Mesenchymal stem cell (in vitro differentiated cells and primary cell): ENCODE measurements around the gene FRMD7.

ENCODE experiments used
- DNase-seq: peaks from one replicate; pipeline ENCODE4 v3.0.0-alpha.2; 2013
- H2AFZ ChIP-seq: one replicate; pipeline ENCODE4 v1.6.1; 2013; ENCODE audit warnings: low read depth, mild to moderate bottlenecking, control low read depth, inconsistent platforms, low read length, moderate library complexity
- H2AK5ac ChIP-seq: 2 replicates; pipeline ENCODE4 v1.6.1; 2013; ENCODE audit warnings: low read length, moderate library complexity, mild to moderate bottlenecking, inconsistent platforms; ENCODE audit not compliant: severe bottlenecking
- H2BK120ac ChIP-seq: one replicate; pipeline ENCODE4 v1.6.1; 2013; ENCODE audit warnings: low read depth, mild to moderate bottlenecking, inconsistent platforms, low read length, moderate library complexity
- H2BK12ac ChIP-seq, 2 experiments: one replicate each; pipeline ENCODE4 v1.6.1; 2013; ENCODE audit warnings: inconsistent platforms in 2 of 2, low read length in 2 of 2, mild to moderate bottlenecking in 2 of 2, moderate library complexity in 2 of 2, control low read depth in 1 of 2
- H2BK15ac ChIP-seq: one replicate; pipeline ENCODE4 v1.6.1; 2013; ENCODE audit warnings: mild to moderate bottlenecking, low read depth, inconsistent platforms; ENCODE audit not compliant: poor library complexity, severe bottlenecking
- H2BK5ac ChIP-seq: 2 replicates; pipeline ENCODE4 v1.6.1; 2013; ENCODE audit warnings: low read depth, mild to moderate bottlenecking, low read length, control low read depth, inconsistent platforms; ENCODE audit not compliant: poor library complexity, severe bottlenecking
- H3K14ac ChIP-seq, 2 experiments: one replicate each; pipeline ENCODE4 v1.6.1; 2013; ENCODE audit warnings: inconsistent platforms in 2 of 2, low read length in 2 of 2, control low read depth in 1 of 2, mild to moderate bottlenecking in 1 of 2, moderate library complexity in 1 of 2
- H3K18ac ChIP-seq, 2 experiments: one replicate each; pipeline ENCODE4 v1.6.1; 2013; ENCODE audit warnings: inconsistent platforms in 2 of 2, low read length in 2 of 2, control low read depth in 1 of 2, low read depth in 1 of 2, mild to moderate bottlenecking in 1 of 2
- H3K23ac ChIP-seq, 2 experiments: one replicate each; pipeline ENCODE4 v1.6.1; 2013; ENCODE audit warnings: inconsistent platforms in 2 of 2, low read length in 2 of 2, mild to moderate bottlenecking in 2 of 2, moderate library complexity in 2 of 2, control low read depth in 1 of 2
- H3K27ac ChIP-seq: 2 replicates; pipeline ENCODE4 v1.5.1; 2013; ENCODE audit warnings: mild to moderate bottlenecking, moderate library complexity, low read length, control low read depth, inconsistent platforms; ENCODE audit not compliant: poor library complexity, severe bottlenecking
- H3K27me3 ChIP-seq, 2 experiments: 2 replicates each; pipeline versions ENCODE4 v1.6.1 to v1.7.0; 2013; ENCODE audit warnings: low read length in 2 of 2, mild to moderate bottlenecking in 2 of 2, moderate library complexity in 2 of 2, control low read depth in 1 of 2, inconsistent platforms in 1 of 2; ENCODE audit not compliant: control insufficient read depth in 1 of 2, insufficient read depth in 1 of 2
- H3K36me3 ChIP-seq, 2 experiments: 2 replicates each; pipeline versions ENCODE4 v1.6.1 to v1.7.0; 2013; ENCODE audit warnings: low read length in 2 of 2, control low read depth in 1 of 2, inconsistent platforms in 1 of 2, low read depth in 1 of 2, mild to moderate bottlenecking in 1 of 2; ENCODE audit not compliant: insufficient read depth in 2 of 2, control insufficient read depth in 1 of 2
- H3K4ac ChIP-seq, 2 experiments: one replicate each; pipeline ENCODE4 v1.6.1; 2013; ENCODE audit warnings: inconsistent platforms in 2 of 2, low read length in 2 of 2, mild to moderate bottlenecking in 2 of 2, moderate library complexity in 2 of 2, control low read depth in 1 of 2, low read depth in 1 of 2
- H3K4me1 ChIP-seq: 2 replicates; pipeline ENCODE4 v1.6.1; 2013; ENCODE audit warnings: low read depth, low read length, control low read depth; ENCODE audit not compliant: control insufficient read depth, insufficient read depth
- H3K4me2 ChIP-seq: 2 replicates; pipeline ENCODE4 v1.6.1; 2013; ENCODE audit warnings: low read length, mild to moderate bottlenecking, inconsistent platforms; ENCODE audit not compliant: poor library complexity, severe bottlenecking
- H3K4me3 ChIP-seq, 2 experiments: 2 replicates each; pipeline versions ENCODE4 v1.5.1 to v1.7.0; 2013; ENCODE audit warnings: low read length in 2 of 2, mild to moderate bottlenecking in 2 of 2, control low read depth in 1 of 2, low read depth in 1 of 2; ENCODE audit not compliant: insufficient read depth in 1 of 2
- H3K79me1 ChIP-seq: replicated peaks from 2 replicates; pipeline ENCODE4 v1.6.1; 2013; ENCODE audit warnings: mild to moderate bottlenecking, control low read depth, low read length, inconsistent platforms; ENCODE audit not compliant: poor library complexity, severe bottlenecking
- H3K9ac ChIP-seq: 2 replicates; pipeline ENCODE4 v1.7.0; 2013; ENCODE audit warnings: mild to moderate bottlenecking, low read length, moderate library complexity
- H3K9me3 ChIP-seq: 2 replicates; pipeline ENCODE4 v1.7.0; 2013; ENCODE audit warnings: mild to moderate bottlenecking, low read length; ENCODE audit not compliant: control insufficient read depth
- H4K8ac ChIP-seq: one replicate; pipeline ENCODE4 v1.6.1; 2013; ENCODE audit warnings: inconsistent platforms, mild to moderate bottlenecking, low read length, moderate library complexity
- H4K91ac ChIP-seq: one replicate; pipeline ENCODE4 v1.6.1; 2013; ENCODE audit warnings: mild to moderate bottlenecking, low read length, inconsistent platforms
- WGBS: methylation state at CpG from one replicate; pipeline ENCODE4 v1.1.7; 2013; ENCODE audit warnings: mixed read lengths; 5-methylcytosine and 5-hydroxymethylcytosine counted together

FRMD7 gene

DNA sequence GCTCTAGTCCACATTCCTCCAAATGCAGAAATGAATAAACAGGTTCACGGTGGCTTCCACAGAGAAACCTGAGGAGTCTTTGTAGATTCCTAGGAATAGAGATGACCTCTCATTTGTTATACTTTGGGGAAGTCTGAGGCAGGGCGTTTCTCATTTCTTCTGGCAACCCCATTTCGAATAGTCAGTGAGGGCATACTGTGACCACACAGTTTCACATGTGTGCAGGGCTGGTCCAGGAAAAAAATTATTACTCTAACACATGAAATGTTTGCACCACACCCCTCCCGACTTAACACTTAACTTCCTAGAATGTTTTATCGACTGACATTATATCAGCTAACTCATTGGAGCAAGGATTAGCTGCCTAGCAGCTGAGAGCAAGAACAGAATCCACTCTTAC lies 12.0 kb downstream of the FRMD7 start:
- Histone ChIP-seq H2BK120ac (no peak overlapping the region), H3K4ac (no peak overlapping the region), H3K23ac (no peak overlapping the region), H4K8ac (no peak overlapping the region), H2BK5ac (no peak overlapping the region), H3K36me3 (no peaks in the 10 kb centered on the region), H3K4me3 (no peak overlapping the region), H3K9ac (no peak overlapping the region), H2BK15ac (no peak overlapping the region), H3K14ac (no peak overlapping the region), H3K4me2 (no peak overlapping the region), H3K9me3 (no peaks in the 10 kb centered on the region), H2AFZ (no peak overlapping the region), H2BK12ac (no peak overlapping the region), H3K27me3 (peaks cover 0 to 6% of the 10 kb centered on the region in 2 experiments), H3K79me1 (no peaks in the 10 kb centered on the region), H3K27ac (no peak overlapping the region), H4K91ac (no peak overlapping the region), H2AK5ac (no peak overlapping the region), H3K4me1 (peaks cover 3% of the 10 kb centered on the region), H3K18ac (no peak overlapping the region)
- 93% methylated on average over 4 of the region's 5 CpGs for WGBS
- DNase-seq = no peak

GRCh38 chrX:132114607-132115006 lies 13.2 kb downstream of the FRMD7 start:
- DNase-seq = no peak
- Histone ChIP-seq H3K18ac (no peak overlapping the region), H2BK12ac (no peak overlapping the region)

DNA sequence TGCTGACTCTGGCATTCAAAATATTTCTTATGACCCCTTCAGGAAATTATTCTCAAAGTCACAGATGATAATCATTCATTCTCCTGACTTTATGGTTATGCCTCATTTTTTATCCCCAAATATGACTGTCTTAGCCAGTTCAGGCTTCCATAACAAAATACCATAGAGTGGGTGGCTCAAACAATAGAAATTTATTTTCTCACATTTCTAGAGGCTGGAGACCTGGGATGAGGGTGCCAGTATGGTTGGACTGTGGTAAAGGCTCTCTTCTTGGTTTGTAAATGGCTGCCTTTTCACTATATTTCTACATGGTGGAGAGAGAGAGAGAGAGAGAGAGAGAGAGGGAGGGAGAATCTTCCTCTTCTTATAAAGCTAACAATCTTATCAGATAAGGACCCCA lies 20.5 kb downstream of the FRMD7 start:
- H3K4me3 ChIP-seq = no peak overlapping the region
- no peak overlapping the region for H3K27ac ChIP-seq
- H3K4ac ChIP-seq = no peak overlapping the region
- H4K91ac ChIP-seq = no peak overlapping the region
- H2BK15ac ChIP-seq = no peak overlapping the region
- no peak overlapping the region for H3K4me2 ChIP-seq
- no peaks in the 10 kb centered on the region for H3K4me1 ChIP-seq
- H2BK12ac ChIP-seq = no peak overlapping the region
- H3K79me1 ChIP-seq = no peaks in the 10 kb centered on the region
- H4K8ac ChIP-seq = no peak overlapping the region
- no peak overlapping the region for H2BK120ac ChIP-seq
- no peak overlapping the region for H3K14ac ChIP-seq
- H3K9ac ChIP-seq = no peak overlapping the region
- H2AFZ ChIP-seq = no peak overlapping the region
- no peaks in the 10 kb centered on the region for H3K9me3 ChIP-seq
- H3K23ac ChIP-seq = no peak overlapping the region
- H2AK5ac ChIP-seq = no peak overlapping the region
- no peak for DNase-seq
- peaks cover 0 to 29% of the 10 kb centered on the region in 2 experiments for H3K27me3 ChIP-seq
- H2BK5ac ChIP-seq = no peak overlapping the region
- H3K36me3 ChIP-seq = no peaks in the 10 kb centered on the region
- no peak overlapping the region for H3K18ac ChIP-seq

More at GRCh38 chrX:132114607-132115006, 13.2 kb downstream of the FRMD7 start:
- no peak overlapping the region for H3K9ac ChIP-seq
- no peak overlapping the region for H4K91ac ChIP-seq
- no peak overlapping the region for H2BK120ac ChIP-seq
- H3K36me3 ChIP-seq = no peaks in the 10 kb centered on the region
- no peaks in the 10 kb centered on the region for H3K79me1 ChIP-seq
- H2BK15ac ChIP-seq = no peak overlapping the region
- H2AK5ac ChIP-seq = no peak overlapping the region
- H3K9me3 ChIP-seq = no peaks in the 10 kb centered on the region
- no peak overlapping the region for H3K27ac ChIP-seq
- no peak overlapping the region for H3K14ac ChIP-seq
- H3K4ac ChIP-seq = no peak overlapping the region
- H3K4me1 ChIP-seq = peaks cover under 1% of the 10 kb centered on the region
- H3K4me2 ChIP-seq = no peak overlapping the region
- H4K8ac ChIP-seq = no peak overlapping the region
- H3K23ac ChIP-seq = no peak overlapping the region
- no peak overlapping the region for H3K4me3 ChIP-seq
- no peak overlapping the region for H2BK5ac ChIP-seq
- peaks cover 0 to 18% of the 10 kb centered on the region in 2 experiments for H3K27me3 ChIP-seq
- H2AFZ ChIP-seq = no peak overlapping the region

DNA sequence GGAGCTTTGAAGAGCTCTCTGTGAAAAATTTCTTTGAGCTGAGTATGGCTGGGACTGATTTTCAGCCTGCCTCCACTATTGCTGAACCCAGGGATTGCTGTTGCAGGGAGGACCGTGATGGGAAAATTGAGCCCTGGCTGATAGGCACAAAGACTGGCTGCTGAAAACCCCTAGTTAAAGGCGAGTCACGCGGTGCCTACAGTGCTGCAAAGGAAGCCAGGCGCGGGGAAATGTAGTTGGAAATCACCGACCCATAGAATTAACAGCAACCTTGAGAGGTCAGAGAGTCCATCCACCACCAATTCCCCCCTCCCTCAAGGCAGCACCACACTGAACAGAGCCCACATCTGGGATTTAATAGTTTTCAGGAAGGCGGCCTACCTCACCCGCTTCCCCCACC lies 26.0 kb downstream of the FRMD7 start:
- no peak overlapping the region for H3K4me2 ChIP-seq
- no peak overlapping the region for H2BK120ac ChIP-seq
- H3K36me3 ChIP-seq = no peaks in the 10 kb centered on the region
- H4K91ac ChIP-seq = no peak overlapping the region
- H3K14ac ChIP-seq = no peak overlapping the region
- H3K9ac ChIP-seq = no peak overlapping the region
- no peak overlapping the region for H2AK5ac ChIP-seq
- H2BK5ac ChIP-seq = no peak overlapping the region
- H3K4ac ChIP-seq = no peak overlapping the region
- H2BK12ac ChIP-seq = no peak overlapping the region
- 89% methylated on average over 9 of the region's 9 CpGs for WGBS
- no peak overlapping the region for H3K23ac ChIP-seq
- H3K18ac ChIP-seq = no peak overlapping the region
- no peak overlapping the region for H4K8ac ChIP-seq
- no peak for DNase-seq
- no peaks in the 10 kb centered on the region for H3K9me3 ChIP-seq
- no peak overlapping the region for H3K4me3 ChIP-seq
- no peaks in the 10 kb centered on the region for H3K79me1 ChIP-seq
- no peak overlapping the region for H2AFZ ChIP-seq
- H2BK15ac ChIP-seq = no peak overlapping the region
- no peak overlapping the region for H3K27ac ChIP-seq
- peaks cover 0 to 37% of the 10 kb centered on the region in 2 experiments for H3K27me3 ChIP-seq
- H3K4me1 ChIP-seq = no peaks in the 10 kb centered on the region
